ENCODE measurements around the gene SRBD1. TPM values are rescaled to one million over a fixed set of nuclear protein-coding genes. Genes with fewer than 3 reads are reported as not detected.
A peak's percentile ranks its signal among the peaks of the same experiment; 100 is the strongest.

SRBD1 gene
- total RNA-seq, 1 donor from 2014 or later = 13.8 TPM

DNA sequence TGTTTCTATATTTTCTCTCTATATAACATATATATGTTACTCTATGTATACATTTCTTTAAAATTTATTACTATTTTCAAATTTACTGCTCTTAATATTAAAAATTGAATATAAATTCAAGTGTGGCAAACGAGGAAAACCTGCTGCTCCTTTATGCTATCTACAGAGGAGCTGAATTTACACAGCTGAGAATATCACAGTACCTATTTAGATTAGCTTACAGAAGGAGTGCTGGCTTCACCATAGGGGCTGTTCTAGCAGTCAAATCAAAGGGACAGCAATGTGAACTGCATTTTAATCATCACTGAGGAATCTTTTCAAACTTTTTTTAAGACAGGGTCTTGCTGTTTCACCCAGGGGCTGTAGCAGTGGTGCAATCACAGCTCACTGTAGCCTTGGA, 213.8 kb downstream of the SRBD1 start:
- no peak for TF ChIP-seq CTCF (IDR thresholded peaks at IDR 0.05)
- DNase-seq (ENCODE audit: extremely low spot score, unreplicated experiment) = no peak
- H3K27ac Mint-ChIP-seq (ENCODE audit: unreplicated experiment) = no peak overlapping the region
- H3K4me3 Mint-ChIP-seq (ENCODE audit: unreplicated experiment) = no peak overlapping the region
- H3K27me3 Mint-ChIP-seq (ENCODE audit: unreplicated experiment) = no peaks in the 10 kb centered on the region
- no peaks in the 10 kb centered on the region for H3K9me3 Mint-ChIP-seq (ENCODE audit: unreplicated experiment)
- peaks cover 35% of the 10 kb centered on the region for H3K4me1 Mint-ChIP-seq (ENCODE audit: unreplicated experiment)
- peaks cover 4% of the 10 kb centered on the region for H3K36me3 Mint-ChIP-seq (ENCODE audit: unreplicated experiment)

GRCh38 chr2:45396671-45397070, 214.4 kb downstream of the SRBD1 start:
- no peak overlapping the region for H3K4me3 Mint-ChIP-seq (ENCODE audit: unreplicated experiment)
- H3K36me3 Mint-ChIP-seq (ENCODE audit: unreplicated experiment) = peaks cover 4% of the 10 kb centered on the region
- TF ChIP-seq CTCF (IDR thresholded peaks at IDR 0.05) = no peak
- H3K27me3 Mint-ChIP-seq (ENCODE audit: unreplicated experiment) = no peaks in the 10 kb centered on the region
- DNase-seq (ENCODE audit: extremely low spot score, unreplicated experiment) = no peak
- H3K9me3 Mint-ChIP-seq (ENCODE audit: unreplicated experiment) = no peaks in the 10 kb centered on the region
- H3K4me1 Mint-ChIP-seq (ENCODE audit: unreplicated experiment) = peaks cover 40% of the 10 kb centered on the region
- H3K27ac Mint-ChIP-seq (ENCODE audit: unreplicated experiment) = no peak overlapping the region

DNA sequence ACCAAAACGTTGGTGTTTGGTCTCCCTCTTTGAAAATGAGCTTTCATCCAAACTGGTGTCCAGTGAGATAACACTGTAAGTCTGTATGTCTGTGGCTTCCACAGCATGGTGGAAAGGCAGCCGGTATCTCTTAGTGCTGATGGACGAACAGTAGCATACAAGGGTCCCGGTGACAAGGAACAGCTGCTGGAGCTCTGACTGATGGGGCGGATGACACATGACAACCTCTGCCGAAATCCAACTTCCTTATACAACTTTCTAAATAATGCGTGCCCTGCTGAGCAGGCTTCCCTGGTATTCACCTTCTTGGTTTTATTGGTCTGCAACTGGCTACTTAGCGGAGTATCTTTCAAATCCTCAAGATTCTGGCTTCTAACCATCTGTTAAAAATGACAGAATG, 216.2 kb downstream of the SRBD1 start:
- no peak for TF ChIP-seq CTCF (IDR thresholded peaks at IDR 0.05)
- Mint-ChIP-seq H3K4me1 (ENCODE audit: unreplicated experiment) (peaks cover 58% of the 10 kb centered on the region), H3K9me3 (ENCODE audit: unreplicated experiment) (no peaks in the 10 kb centered on the region), H3K4me3 (ENCODE audit: unreplicated experiment) (no peak overlapping the region), H3K27me3 (ENCODE audit: unreplicated experiment) (no peaks in the 10 kb centered on the region), H3K27ac (ENCODE audit: unreplicated experiment) (no peak overlapping the region), H3K36me3 (ENCODE audit: unreplicated experiment) (peaks cover 7% of the 10 kb centered on the region)
- DNase-seq (ENCODE audit: extremely low spot score, unreplicated experiment) = no peak

DNA sequence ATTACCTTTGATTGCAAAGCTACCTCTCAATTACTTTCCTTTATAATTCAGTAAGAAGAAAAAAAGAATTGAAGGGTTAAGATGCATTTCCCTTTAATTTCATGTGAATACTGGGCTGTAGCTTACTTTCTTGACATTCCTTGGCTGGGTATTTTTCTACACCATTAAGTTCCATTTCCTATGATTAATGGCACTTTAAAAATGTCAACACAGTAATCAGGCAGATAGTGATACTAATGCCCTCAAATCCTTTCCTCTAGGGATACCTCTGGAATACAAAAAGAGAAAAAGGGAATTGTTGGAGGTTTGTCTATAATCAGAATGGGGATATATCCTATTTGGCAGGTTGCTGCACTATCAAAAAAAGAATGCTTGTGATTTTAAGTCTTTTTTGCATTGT, 216.9 kb downstream of the SRBD1 start:
- H3K4me3 Mint-ChIP-seq (ENCODE audit: unreplicated experiment) = no peak overlapping the region
- no peak overlapping the region for H3K27ac Mint-ChIP-seq (ENCODE audit: unreplicated experiment)
- TF ChIP-seq CTCF (IDR thresholded peaks at IDR 0.05) = no peak
- DNase-seq (ENCODE audit: extremely low spot score, unreplicated experiment) = no peak
- H3K9me3 Mint-ChIP-seq (ENCODE audit: unreplicated experiment) = no peaks in the 10 kb centered on the region
- H3K4me1 Mint-ChIP-seq (ENCODE audit: unreplicated experiment) = peaks cover 64% of the 10 kb centered on the region
- peaks cover 11% of the 10 kb centered on the region for H3K36me3 Mint-ChIP-seq (ENCODE audit: unreplicated experiment)
- H3K27me3 Mint-ChIP-seq (ENCODE audit: unreplicated experiment) = no peaks in the 10 kb centered on the region

- H3K4me1 Mint-ChIP-seq (ENCODE audit: unreplicated experiment) = peaks cover 56% of the 10 kb centered on the region
- no peak for DNase-seq (ENCODE audit: extremely low spot score, unreplicated experiment)
- no peak for TF ChIP-seq CTCF (IDR thresholded peaks at IDR 0.05)
- H3K4me3 Mint-ChIP-seq (ENCODE audit: unreplicated experiment) = no peak overlapping the region
- H3K36me3 Mint-ChIP-seq (ENCODE audit: unreplicated experiment) = peaks cover 21% of the 10 kb centered on the region
- no peaks in the 10 kb centered on the region for H3K9me3 Mint-ChIP-seq (ENCODE audit: unreplicated experiment)
- peak overlapping the region; percentile 81 for H3K27ac Mint-ChIP-seq (ENCODE audit: unreplicated experiment)
- H3K27me3 Mint-ChIP-seq (ENCODE audit: unreplicated experiment) = no peaks in the 10 kb centered on the region
Measured at GRCh38 chr2:45391866-45392265, 219.2 kb downstream of the SRBD1 start.

Measured in osteocyte (in vitro differentiated cells).